ENCODE data around the gene WDR27. TPM values are rescaled to one million over a fixed set of nuclear protein-coding genes. Genes with fewer than 3 reads are reported as not detected.
A peak's percentile ranks its signal among the peaks of the same experiment; 100 is the strongest.

Gene WDR27
- total and polyA plus RNA-seq, 2 experiments from 2014 or later = 54.4 to 83.0 TPM

GRCh38 chr6:169677096-169677495 lies 24.7 kb downstream of the WDR27 start:
- H3K27me3 ChIP-seq = no peaks in the 10 kb centered on the region
- H3K27ac ChIP-seq = no peak overlapping the region
- H3K4me3 ChIP-seq = no peak overlapping the region
- peak in 1 of 2 donors; percentile 13 for DNase-seq (ENCODE audit: low read depth in 1 of 2, low spot score in 1 of 2)
- no peaks in the 10 kb centered on the region for H3K9me3 ChIP-seq (ENCODE audit: low read depth)
- H3K4me1 ChIP-seq (ENCODE audit: low read depth) = no peaks in the 10 kb centered on the region
- H3K36me3 ChIP-seq = peaks cover 3% of the 10 kb centered on the region
- no peak for TF ChIP-seq CTCF (IDR thresholded peaks at IDR 0.05; ENCODE audit: low read depth, low read length)

GRCh38 chr6:169675011-169675410 lies 26.8 kb downstream of the WDR27 start:
- Histone ChIP-seq H3K27ac (no peak overlapping the region), H3K4me1 (ENCODE audit: low read depth) (no peaks in the 10 kb centered on the region), H3K9me3 (ENCODE audit: low read depth) (no peaks in the 10 kb centered on the region), H3K27me3 (no peaks in the 10 kb centered on the region), H3K36me3 (peaks cover 8% of the 10 kb centered on the region), H3K4me3 (no peak overlapping the region)
- no peak for TF ChIP-seq CTCF (IDR thresholded peaks at IDR 0.05; ENCODE audit: low read depth, low read length)
- no peak for DNase-seq (ENCODE audit: low read depth in 1 of 2, low spot score in 1 of 2)

GRCh38 chr6:169671563-169671962 lies 30.3 kb downstream of the WDR27 start:
- TF ChIP-seq CTCF (IDR thresholded peaks at IDR 0.05; ENCODE audit: low read depth, low read length) = no peak
- Histone ChIP-seq H3K4me3 (no peak overlapping the region), H3K27me3 (no peaks in the 10 kb centered on the region), H3K9me3 (ENCODE audit: low read depth) (no peaks in the 10 kb centered on the region), H3K27ac (no peak overlapping the region), H3K36me3 (peaks cover 13% of the 10 kb centered on the region), H3K4me1 (ENCODE audit: low read depth) (no peaks in the 10 kb centered on the region)
- no peak for DNase-seq (ENCODE audit: low read depth in 1 of 2, low spot score in 1 of 2)

- H3K27me3 ChIP-seq = no peaks in the 10 kb centered on the region
- H3K9me3 ChIP-seq (ENCODE audit: low read depth) = no peaks in the 10 kb centered on the region
- no peaks in the 10 kb centered on the region for H3K4me1 ChIP-seq (ENCODE audit: low read depth)
- no peak overlapping the region for H3K27ac ChIP-seq
- no peak for TF ChIP-seq CTCF (IDR thresholded peaks at IDR 0.05; ENCODE audit: low read depth, low read length)
- H3K4me3 ChIP-seq = no peak overlapping the region
- peaks cover 13% of the 10 kb centered on the region for H3K36me3 ChIP-seq
- peak in 1 of 2 donors; percentile 69 for DNase-seq (ENCODE audit: low read depth in 1 of 2, low spot score in 1 of 2)
Measured at GRCh38 chr6:169669889-169670288, 31.9 kb downstream of the WDR27 start.

GRCh38 chr6:169669147-169669546 lies 32.7 kb downstream of the WDR27 start:
- no peaks in the 10 kb centered on the region for H3K9me3 ChIP-seq (ENCODE audit: low read depth)
- H3K4me3 ChIP-seq = no peak overlapping the region
- H3K36me3 ChIP-seq = peaks cover 13% of the 10 kb centered on the region
- no peaks in the 10 kb centered on the region for H3K4me1 ChIP-seq (ENCODE audit: low read depth)
- DNase-seq (ENCODE audit: low read depth in 1 of 2, low spot score in 1 of 2) = no peak
- TF ChIP-seq CTCF (IDR thresholded peaks at IDR 0.05; ENCODE audit: low read depth, low read length) = no peak
- no peaks in the 10 kb centered on the region for H3K27me3 ChIP-seq
- H3K27ac ChIP-seq = no peak overlapping the region
